Breast epithelium (tissue), 4 donors: Measurements from ENCODE around the gene RAI1. TPM values are rescaled to one million over a fixed set of nuclear protein-coding genes. Genes with fewer than 3 reads are reported as not detected.

Experiments
- DNase-seq, 2 donors: peaks; one replicate each; pipeline ENCODE4 v3.0.0-alpha.2; 2019; ENCODE audit warnings: low spot score in 2 of 2
- H3K27ac ChIP-seq, 2 donors: fragments of 200-600 bp; sonication (generic) in 1 of 2; one replicate each; pipeline ENCODE4 v1.5.1; 2016 to 2019; ENCODE audit warnings: mild to moderate bottlenecking in 1 of 2
- H3K27me3 ChIP-seq, 2 donors: fragments of 200-600 bp; sonication (generic) in 1 of 2; one replicate each; pipeline versions ENCODE4 v1.5.1 to v1.6.0; 2017 to 2019; ENCODE audit warnings: control low read depth in 1 of 2, mild to moderate bottlenecking in 1 of 2
- H3K36me3 ChIP-seq: fragments of 200-600 bp; one replicate; pipeline ENCODE4 v1.5.1; 2019
- H3K4me1 ChIP-seq, 2 donors: fragments of 200-600 bp; sonication (generic); one replicate each; pipeline ENCODE4 v1.5.1; 2016 to 2019; ENCODE audit warnings: control low read depth in 1 of 2
- H3K4me3 ChIP-seq, 3 donors: fragments of 200-600 bp; sonication (generic); 1 replicate in 2 of 3; 2 replicates in 1 of 3; pipeline ENCODE4 v1.5.1; 2016 to 2019; ENCODE audit warnings: mild to moderate bottlenecking in 3 of 3, moderate library complexity in 2 of 3
- H3K9me3 ChIP-seq, 2 donors: fragments of 200-600 bp; sonication (generic) in 1 of 2; one replicate each; pipeline ENCODE4 v1.5.1; 2016 to 2019; ENCODE audit warnings: control low read depth in 1 of 2
- CTCF ChIP-seq, 3 donors: fragments of 450-650 bp; IDR thresholded peaks; one replicate each; pipeline ENCODE4 v1.5.1; 2016 to 2017; ENCODE audit warnings: antibody characterized with exemption in 3 of 3, mild to moderate bottlenecking in 3 of 3, moderate library complexity in 3 of 3
- POLR2A ChIP-seq: fragments of 450-650 bp; IDR thresholded peaks from one replicate; pipeline ENCODE4 v1.6.1; 2016; ENCODE audit warnings: antibody characterized with exemption, mild to moderate bottlenecking, moderate library complexity
- POLR2AphosphoS5 ChIP-seq, 3 donors: sonication (generic); formaldehyde crosslinking; IDR thresholded peaks; one replicate each; pipeline ENCODE4 v1.6.1; 2017; ENCODE audit warnings: antibody characterized with exemption in 3 of 3
- intact Hi-C: fragments of 100-400 bp; cut with DNase I; formaldehyde crosslinking; loops from one replicate; pipeline ENCODE4 v1.15.1; 2023; ENCODE audit warnings: low total_unique reads
- total RNA-seq, 3 donors: library from RNA; depleted of rRNA; stranded (reverse); fragments of >200 nt; gene quantifications; one replicate each; pipeline ENCODE4 v1.1.0, GENCODE V29; 2016

Gene RAI1
- total RNA-seq, 3 donors from 2014 or later: 5.6 to 25.6 (median 20.6) TPM

GRCh38 chr17:17666111-17666714 lies 15.0 kb upstream of the RAI1 start:
- no peak overlapping the region for H3K4me3 ChIP-seq
- no peaks in the 10 kb centered on the region for H3K27me3 ChIP-seq
- no peaks in the 10 kb centered on the region for H3K4me1 ChIP-seq
- no peak for TF ChIP-seq CTCF (IDR thresholded peaks at IDR 0.05)
- no peak for TF ChIP-seq POLR2AphosphoS5 (IDR thresholded peaks at IDR 0.05)
- no peak for TF ChIP-seq POLR2A
- H3K9me3 ChIP-seq: no peaks in the 10 kb centered on the region
- no peak overlapping the region for H3K27ac ChIP-seq
- H3K36me3 ChIP-seq: no peaks in the 10 kb centered on the region
- intact Hi-C loops: no loop called here
- DNase-seq: no peak

DNA sequence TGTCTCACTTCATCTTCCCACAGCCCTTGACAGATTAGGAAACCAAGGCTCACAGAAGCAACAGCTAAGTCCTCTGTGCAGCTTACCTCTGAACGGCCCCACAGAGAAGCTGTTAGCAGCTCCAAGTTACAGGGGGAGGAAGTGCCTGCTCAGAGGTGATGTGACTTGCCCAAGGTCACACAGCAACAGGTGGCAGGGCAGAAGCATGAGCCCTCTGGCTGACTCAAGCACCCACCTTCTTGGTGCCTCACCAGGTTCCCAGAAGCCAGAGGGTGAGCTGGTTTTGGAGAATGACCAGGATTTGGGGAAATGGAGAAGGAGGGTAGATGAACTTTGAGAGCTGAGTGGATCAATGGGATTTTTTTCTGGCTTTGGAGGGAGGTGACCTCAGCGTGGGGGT lies 14.0 kb upstream of the RAI1 start:
- Histone ChIP-seq H3K9me3 (no peaks in the 10 kb centered on the region), H3K4me1 (no peaks in the 10 kb centered on the region), H3K27me3 (no peaks in the 10 kb centered on the region), H3K36me3 (no peaks in the 10 kb centered on the region), H3K4me3 (no peak overlapping the region), H3K27ac (no peak overlapping the region)
- TF ChIP-seq POLR2A: no peak
- no peak for TF ChIP-seq CTCF (IDR thresholded peaks at IDR 0.05)
- TF ChIP-seq POLR2AphosphoS5 (IDR thresholded peaks at IDR 0.05): no peak
- DNase-seq: no peak
- intact Hi-C loops: no loop called here

DNA sequence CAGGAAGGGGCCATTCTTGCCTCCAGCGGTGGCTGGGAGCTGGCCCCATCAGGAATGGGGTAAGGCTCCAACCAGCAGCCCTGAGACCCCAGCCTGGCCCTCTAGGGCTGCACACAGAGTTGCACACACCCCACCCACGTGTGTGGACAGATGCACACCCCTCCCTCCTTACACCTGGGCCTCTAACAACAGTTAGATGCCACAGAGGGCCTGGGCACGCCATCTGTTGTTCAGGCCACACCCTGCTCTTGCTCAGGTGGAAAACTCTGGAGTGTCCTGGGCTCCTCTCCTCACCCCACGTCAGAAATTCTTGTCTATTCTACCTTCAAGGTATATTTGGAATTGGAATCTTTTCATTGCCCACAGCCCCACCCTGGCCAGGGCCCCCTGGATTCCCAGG lies 13.3 kb upstream of the RAI1 start:
- Histone ChIP-seq H3K27ac (no peak overlapping the region), H3K27me3 (no peaks in the 10 kb centered on the region), H3K9me3 (no peaks in the 10 kb centered on the region), H3K36me3 (no peaks in the 10 kb centered on the region), H3K4me1 (no peaks in the 10 kb centered on the region), H3K4me3 (no peak overlapping the region)
- TF ChIP-seq POLR2AphosphoS5 (IDR thresholded peaks at IDR 0.05) (no peak), CTCF (IDR thresholded peaks at IDR 0.05) (no peak), POLR2A (no peak)
- intact Hi-C loops: no loop called here
- DNase-seq: no peak

GRCh38 chr17:17668358-17668757 lies 12.9 kb upstream of the RAI1 start:
- TF ChIP-seq POLR2A: no peak
- TF ChIP-seq CTCF (IDR thresholded peaks at IDR 0.05): no peak
- TF ChIP-seq POLR2AphosphoS5 (IDR thresholded peaks at IDR 0.05): no peak
- intact Hi-C loops: no loop called here
- no peak overlapping the region for H3K27ac ChIP-seq

DNA sequence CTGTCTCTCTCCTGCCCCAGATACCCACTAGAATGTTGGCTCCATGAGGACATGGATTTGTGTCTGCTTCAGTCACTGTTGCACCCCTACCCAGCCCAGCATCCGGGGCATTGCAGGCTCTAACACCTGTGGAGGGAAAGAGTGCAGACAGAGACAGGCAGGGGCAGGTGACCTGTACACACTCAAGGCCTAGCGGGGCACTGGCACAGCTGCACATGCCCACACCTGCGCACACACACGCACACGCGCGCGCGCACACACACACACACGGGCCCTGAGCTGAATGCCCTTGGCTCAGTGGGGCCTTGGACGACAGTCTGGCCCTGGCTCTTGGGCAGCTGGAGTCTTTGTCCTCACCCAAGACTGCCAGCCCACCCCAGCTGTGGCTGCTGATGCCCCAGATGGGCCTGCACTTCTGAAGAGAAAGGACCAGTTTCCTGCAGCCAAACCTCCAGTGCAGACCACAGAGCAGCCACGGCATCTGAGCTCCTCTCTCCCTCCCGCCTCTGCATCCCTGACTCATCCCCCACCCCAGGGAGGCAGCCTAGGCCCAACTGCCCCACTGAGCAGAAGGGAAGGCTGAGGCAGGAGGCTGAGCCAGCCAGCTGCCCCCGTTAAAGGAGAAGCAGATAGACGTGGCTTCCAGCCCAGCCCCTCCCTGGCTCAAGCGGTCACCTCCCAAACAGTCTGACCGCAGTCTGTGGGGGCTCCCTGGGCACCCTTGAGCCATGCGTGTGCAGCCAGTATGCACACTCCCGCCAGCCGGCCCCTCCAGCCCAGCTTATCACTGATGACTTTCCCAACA lies 12.3 kb upstream of the RAI1 start:
- TF ChIP-seq POLR2AphosphoS5 (IDR thresholded peaks at IDR 0.05) (no peak), CTCF (IDR thresholded peaks at IDR 0.05) (no peak), POLR2A (no peak)
- DNase-seq: no peak
- H3K4me3 ChIP-seq: no peak overlapping the region
- no peak overlapping the region for H3K27ac ChIP-seq
- H3K9me3 ChIP-seq: no peaks in the 10 kb centered on the region
- no peaks in the 10 kb centered on the region for H3K36me3 ChIP-seq
- intact Hi-C loops: no loop called here
- H3K27me3 ChIP-seq: no peaks in the 10 kb centered on the region
- no peaks in the 10 kb centered on the region for H3K4me1 ChIP-seq

More at GRCh38 chr17:17668358-17668757, 12.9 kb upstream of the RAI1 start:
- no peaks in the 10 kb centered on the region for H3K27me3 ChIP-seq
- no peaks in the 10 kb centered on the region for H3K4me1 ChIP-seq
- no peaks in the 10 kb centered on the region for H3K36me3 ChIP-seq
- H3K4me3 ChIP-seq: no peak overlapping the region
- no peaks in the 10 kb centered on the region for H3K9me3 ChIP-seq
- no peak for DNase-seq
